Endothelial cell of umbilical vein (primary cell): Measurements from ENCODE around the gene CTDP1.

Experiments
- EZH2 ChIP-seq: IDR thresholded peaks from 2 replicates; pipeline ENCODE4 v1.6.1; 2012; ENCODE audit warnings: borderline replicate concordance, low read depth, mild to moderate bottlenecking, moderate library complexity, low read length, inconsistent platforms; ENCODE audit not compliant: severe bottlenecking
- FOS ChIP-seq: IDR thresholded peaks from 2 replicates; pipeline ENCODE4 v1.6.1; 2011; ENCODE audit warnings: mild to moderate bottlenecking, low read length, moderate library complexity, borderline replicate concordance; ENCODE audit not compliant: insufficient read depth
- JUN ChIP-seq: IDR thresholded peaks from 2 replicates; pipeline ENCODE4 v1.6.1; 2011; ENCODE audit warnings: borderline replicate concordance, low read depth; ENCODE audit not compliant: insufficient read length, insufficient read depth
- MYC ChIP-seq: IDR thresholded peaks from one replicate; pipeline ENCODE4 v1.6.1; 2011; ENCODE audit warnings: mild to moderate bottlenecking, low read depth, low read length
- POLR2A ChIP-seq: IDR thresholded peaks from 2 replicates; pipeline ENCODE4 v1.6.1; 2012; ENCODE audit warnings: low read depth, mild to moderate bottlenecking, control low read depth, low read length
- POLR2AphosphoS5 ChIP-seq: IDR thresholded peaks from 2 replicates; pipeline ENCODE4 v1.6.1; 2012; ENCODE audit warnings: low read depth, mild to moderate bottlenecking, control low read depth, low read length, moderate library complexity; ENCODE audit not compliant: insufficient read depth
- TF ChIP-seq, protein P1 (sequence below), 2 donors: IDR thresholded peaks; 1 replicate in 1 of 2; 2 replicates in 1 of 2; pipeline ENCODE4 v1.5.1; 2011; ENCODE audit warnings: low read length in 2 of 2, mild to moderate bottlenecking in 2 of 2, moderate library complexity in 2 of 2, control low read depth in 1 of 2, inconsistent platforms in 1 of 2, low read depth in 1 of 2; ENCODE audit not compliant: insufficient read depth in 1 of 2; ENCODE audit errors: extremely low read depth in 1 of 2
- TF ChIP-seq, protein P2 (sequence below): IDR thresholded peaks from 2 replicates; pipeline ENCODE4 v1.6.1; 2011; ENCODE audit not compliant: insufficient read depth, insufficient read length

DNA sequence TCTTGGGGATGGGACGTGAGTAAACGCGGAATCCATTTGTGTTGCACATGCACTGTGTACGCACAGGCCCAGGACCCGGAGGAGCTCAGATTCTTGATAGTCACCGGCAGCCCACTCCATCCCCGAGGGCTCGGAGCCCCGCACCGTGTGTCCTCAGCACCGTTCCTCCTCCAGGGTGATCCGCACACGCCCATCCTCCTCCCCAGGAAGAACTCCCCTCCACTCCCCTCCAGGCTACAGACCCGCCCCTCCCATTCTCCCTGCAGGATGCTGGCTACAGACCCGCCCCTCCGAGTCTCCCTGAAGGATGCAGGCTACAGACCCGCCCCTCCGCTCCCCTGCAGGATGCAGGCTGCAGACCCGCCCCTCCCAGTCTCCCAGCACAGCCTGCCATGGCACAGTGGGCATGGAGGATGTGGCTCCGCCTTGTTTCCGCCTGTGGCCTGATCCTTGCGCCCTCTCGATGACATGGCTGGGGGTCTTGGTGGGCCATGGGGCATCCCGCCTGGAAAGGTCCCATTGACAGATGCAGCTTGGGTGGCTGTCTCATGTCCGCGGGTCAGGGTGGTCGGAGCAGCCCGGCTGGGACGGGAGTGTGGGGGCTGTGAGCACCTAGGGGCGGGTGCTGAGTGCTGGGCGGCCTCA, 14.1 kb downstream of the CTDP1 start:
- TF ChIP-seq POLR2A: no peak
- TF ChIP-seq, protein P1, sequence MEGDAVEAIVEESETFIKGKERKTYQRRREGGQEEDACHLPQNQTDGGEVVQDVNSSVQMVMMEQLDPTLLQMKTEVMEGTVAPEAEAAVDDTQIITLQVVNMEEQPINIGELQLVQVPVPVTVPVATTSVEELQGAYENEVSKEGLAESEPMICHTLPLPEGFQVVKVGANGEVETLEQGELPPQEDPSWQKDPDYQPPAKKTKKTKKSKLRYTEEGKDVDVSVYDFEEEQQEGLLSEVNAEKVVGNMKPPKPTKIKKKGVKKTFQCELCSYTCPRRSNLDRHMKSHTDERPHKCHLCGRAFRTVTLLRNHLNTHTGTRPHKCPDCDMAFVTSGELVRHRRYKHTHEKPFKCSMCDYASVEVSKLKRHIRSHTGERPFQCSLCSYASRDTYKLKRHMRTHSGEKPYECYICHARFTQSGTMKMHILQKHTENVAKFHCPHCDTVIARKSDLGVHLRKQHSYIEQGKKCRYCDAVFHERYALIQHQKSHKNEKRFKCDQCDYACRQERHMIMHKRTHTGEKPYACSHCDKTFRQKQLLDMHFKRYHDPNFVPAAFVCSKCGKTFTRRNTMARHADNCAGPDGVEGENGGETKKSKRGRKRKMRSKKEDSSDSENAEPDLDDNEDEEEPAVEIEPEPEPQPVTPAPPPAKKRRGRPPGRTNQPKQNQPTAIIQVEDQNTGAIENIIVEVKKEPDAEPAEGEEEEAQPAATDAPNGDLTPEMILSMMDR (IDR thresholded peaks at IDR 0.05; ENCODE audit: extremely low read depth in 1 of 2, insufficient read depth in 1 of 2, low read depth in 1 of 2, low read length in 2 of 2): no peak
- TF ChIP-seq, protein P2, sequence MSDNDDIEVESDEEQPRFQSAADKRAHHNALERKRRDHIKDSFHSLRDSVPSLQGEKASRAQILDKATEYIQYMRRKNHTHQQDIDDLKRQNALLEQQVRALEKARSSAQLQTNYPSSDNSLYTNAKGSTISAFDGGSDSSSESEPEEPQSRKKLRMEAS: no peak
- TF ChIP-seq MYC: no peak
- TF ChIP-seq EZH2: no peak
- TF ChIP-seq FOS: no peak
- TF ChIP-seq JUN: no peak
- no peak for TF ChIP-seq POLR2AphosphoS5
